PFSK-1 (cell line): Measurements from ENCODE around the gene TAF15.

Source experiments
- FOXP2 ChIP-seq: optimal IDR thresholded peaks from 2 replicates; pipeline ENCODE3; 2011; ENCODE audit warnings: borderline replicate concordance, control low read depth, inconsistent platforms; ENCODE audit not compliant: insufficient read depth; ENCODE audit errors: extremely low read length, extremely low read depth
- POLR2AphosphoS5 ChIP-seq: IDR thresholded peaks from 2 replicates; pipeline ENCODE4 v1.6.1; 2012; ENCODE audit warnings: low read depth, mild to moderate bottlenecking, control low read depth, low read length, moderate library complexity
- REST ChIP-seq, 2 experiments: IDR thresholded peaks; 2 replicates each; pipeline versions ENCODE4 v1.6.1 to v1.8.0; 2011 to 2012; ENCODE audit warnings: low read depth in 2 of 2, low read length in 2 of 2, control low read depth in 1 of 2, inconsistent platforms in 1 of 2, mild to moderate bottlenecking in 1 of 2, moderate library complexity in 1 of 2; ENCODE audit not compliant: insufficient read depth in 1 of 2
- SIN3A ChIP-seq: IDR thresholded peaks from 2 replicates; pipeline ENCODE4 v1.6.1; 2012; ENCODE audit warnings: mild to moderate bottlenecking, low read length, moderate library complexity, borderline replicate concordance; ENCODE audit not compliant: insufficient read depth
- TAF1 ChIP-seq: IDR thresholded peaks from 2 replicates; pipeline ENCODE4 v1.6.1; 2012; ENCODE audit warnings: low read length, control low read depth, borderline replicate concordance; ENCODE audit not compliant: insufficient read depth

Gene TAF15

GRCh38 chr17:35841505-35841904, 32.2 kb downstream of the TAF15 start:
- no peak for TF ChIP-seq POLR2AphosphoS5
- no peak for TF ChIP-seq TAF1
- TF ChIP-seq REST (IDR thresholded peaks at IDR 0.05; ENCODE audit: insufficient read depth in 1 of 2, low read depth in 2 of 2, low read length in 2 of 2) = no peak
- TF ChIP-seq SIN3A = no peak

GRCh38 chr17:35842239-35842638, 33.0 kb downstream of the TAF15 start:
- no peak for TF ChIP-seq POLR2AphosphoS5
- no peak for TF ChIP-seq REST (IDR thresholded peaks at IDR 0.05; ENCODE audit: insufficient read depth in 1 of 2, low read depth in 2 of 2, low read length in 2 of 2)
- TF ChIP-seq SIN3A = no peak
- no peak for TF ChIP-seq TAF1
- no peak for TF ChIP-seq FOXP2

DNA sequence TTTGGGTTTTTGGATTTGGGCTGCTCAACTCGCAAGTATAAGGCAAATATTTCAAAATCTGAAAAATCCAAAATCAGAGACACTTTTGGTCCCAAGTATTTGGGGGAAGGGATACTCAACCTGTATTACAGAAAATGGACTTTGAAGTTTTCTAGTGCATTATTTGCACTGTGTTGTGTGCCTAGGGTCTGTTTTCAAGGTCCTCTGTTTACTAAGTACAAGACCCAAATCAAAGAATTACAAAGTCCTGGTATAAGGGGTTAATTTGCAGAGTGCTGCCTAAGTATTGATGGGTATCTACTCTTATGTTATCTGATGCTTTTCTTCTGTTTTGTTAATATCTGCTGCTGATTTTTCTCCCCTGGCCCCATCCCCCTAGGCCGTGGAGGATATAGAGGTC, 34.4 kb downstream of the TAF15 start:
- no peak for TF ChIP-seq TAF1
- TF ChIP-seq REST (IDR thresholded peaks at IDR 0.05; ENCODE audit: insufficient read depth in 1 of 2, low read depth in 2 of 2, low read length in 2 of 2) = no peak

- TF ChIP-seq POLR2AphosphoS5 = no peak
- no peak for TF ChIP-seq REST (IDR thresholded peaks at IDR 0.05; ENCODE audit: insufficient read depth in 1 of 2, low read depth in 2 of 2, low read length in 2 of 2)
- no peak for TF ChIP-seq TAF1
- TF ChIP-seq SIN3A = no peak
Measured at GRCh38 chr17:35844547-35844946, 35.3 kb downstream of the TAF15 start.

DNA sequence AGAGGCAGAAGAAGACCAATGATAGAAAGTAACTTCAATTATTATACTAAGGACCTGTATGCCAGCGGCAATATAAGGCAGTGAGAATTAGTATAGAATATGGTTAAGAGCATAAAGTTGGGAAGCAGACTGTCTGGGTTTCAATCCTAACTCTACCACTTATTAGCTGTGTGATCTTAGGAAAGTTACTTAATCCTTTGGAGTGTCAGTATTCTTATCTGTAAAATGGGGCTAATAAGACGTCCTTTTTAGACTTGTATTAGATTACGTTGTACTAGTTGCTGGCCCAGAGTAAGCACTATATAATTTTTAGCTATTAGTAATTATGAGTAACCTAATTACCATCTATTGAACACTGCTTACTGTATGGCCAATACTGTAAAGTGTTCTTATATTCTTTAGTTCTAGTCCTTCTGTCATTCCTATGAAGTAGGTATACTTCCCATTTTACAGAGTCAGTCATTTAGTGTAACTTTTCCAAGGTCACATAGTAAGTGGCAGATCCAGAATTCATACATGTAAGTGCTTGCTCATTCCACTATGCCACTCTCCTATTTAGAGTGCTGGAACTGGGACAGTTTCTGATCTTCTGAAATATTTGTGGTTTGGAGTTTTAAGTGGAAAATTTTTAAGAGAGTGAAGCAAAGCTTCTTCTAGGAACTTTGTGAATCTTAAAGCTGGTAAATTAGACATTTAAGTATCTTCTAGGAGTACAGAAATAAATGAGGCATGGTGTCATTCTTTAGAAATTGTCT, 36.9 kb downstream of the TAF15 start:
- TF ChIP-seq FOXP2 (no peak), REST (IDR thresholded peaks at IDR 0.05; ENCODE audit: insufficient read depth in 1 of 2, low read depth in 2 of 2, low read length in 2 of 2) (no peak), TAF1 (no peak), SIN3A (no peak), POLR2AphosphoS5 (no peak)
